Endodermal cell (in vitro differentiated cells): ENCODE measurements around the gene SLIT3. TPM values are rescaled to one million over a fixed set of nuclear protein-coding genes. Genes with fewer than 3 reads are reported as not detected.
A peak's percentile ranks its signal among the peaks of the same experiment; 100 is the strongest.

Source experiments
- DNase-seq: peaks from one replicate; pipeline ENCODE4 v3.0.0-alpha.2; 2017
- H3K27ac ChIP-seq: 2 replicates; pipeline ENCODE4 v1.5.1; 2013; ENCODE audit warnings: mild to moderate bottlenecking, low read depth, low read length, moderate library complexity
- H3K27me3 ChIP-seq: 2 replicates; pipeline ENCODE4 v1.6.1; 2013; ENCODE audit warnings: mild to moderate bottlenecking, low read length, moderate library complexity; ENCODE audit not compliant: insufficient read depth, control insufficient read depth, poor library complexity, severe bottlenecking
- H3K36me3 ChIP-seq: 2 replicates; pipeline ENCODE4 v1.7.0; 2013; ENCODE audit warnings: mild to moderate bottlenecking, low read length, moderate library complexity; ENCODE audit not compliant: control insufficient read depth, insufficient read depth
- H3K4me1 ChIP-seq: one replicate; pipeline ENCODE4 v1.7.0; 2013; ENCODE audit warnings: low read length; ENCODE audit not compliant: control insufficient read depth, insufficient read depth
- H3K4me3 ChIP-seq: 2 replicates; pipeline ENCODE4 v1.5.1; 2013; ENCODE audit warnings: mild to moderate bottlenecking, low read length, moderate library complexity
- H3K9ac ChIP-seq: 2 replicates; pipeline ENCODE4 v1.6.1; 2013; ENCODE audit warnings: mild to moderate bottlenecking, low read length, moderate library complexity; ENCODE audit not compliant: poor library complexity, severe bottlenecking; ENCODE audit errors: extremely low read depth
- H3K9me3 ChIP-seq: 2 replicates; pipeline ENCODE4 v1.6.1; 2013; ENCODE audit warnings: mild to moderate bottlenecking, low read length, moderate library complexity; ENCODE audit not compliant: control insufficient read depth
- H3K27ac Mint-ChIP-seq: 2 replicates; pipeline ENCODE4 v1.8.0; 2020; ENCODE audit warnings: mixed read lengths
- H3K27me3 Mint-ChIP-seq: 2 replicates; pipeline ENCODE4 v1.8.0; 2021; ENCODE audit warnings: mild to moderate bottlenecking, mixed read lengths; ENCODE audit not compliant: insufficient read depth
- H3K36me3 Mint-ChIP-seq: 2 replicates; pipeline ENCODE4 v1.8.0; 2020; ENCODE audit warnings: low read depth, mixed read lengths
- H3K4me1 Mint-ChIP-seq: 2 replicates; pipeline ENCODE4 v1.8.0; 2020; ENCODE audit warnings: mixed read lengths
- H3K4me3 Mint-ChIP-seq: 2 replicates; pipeline ENCODE4 v1.8.0; 2020; ENCODE audit warnings: mild to moderate bottlenecking, moderate library complexity, mixed read lengths
- H3K9me3 Mint-ChIP-seq: 2 replicates; pipeline ENCODE4 v1.8.0; 2020; ENCODE audit warnings: mild to moderate bottlenecking, mixed read lengths
- WGBS, 2 experiments: methylation state at CpG; one replicate each; pipeline versions ENCODE4 v1.1.5 to v1.1.7; 2013; ENCODE audit warnings: missing lambda C conversion rate in 2 of 2, mixed read lengths in 1 of 2; ENCODE audit not compliant: insufficient coverage in 1 of 2, insufficient read length in 1 of 2; 5-methylcytosine and 5-hydroxymethylcytosine counted together
- total RNA-seq, 2 donors: library from RNA; stranded (reverse); fragmentation: NEBNext Ultra II Directional in 1 of 2; extraction: Animal tissue kit (Norgen Biotek cat#: 25700) in 1 of 2; gene quantifications; 2 replicates in 1 of 2; 3 replicates in 1 of 2; pipeline ENCODE4 v1.2.1, GENCODE V29; 2021
- TF ChIP-seq, protein P1 (sequence below): fragments of 200-600 bp; sonication (generic); conservative IDR thresholded peaks from 2 replicates; pipeline ENCODE4 v1.5.0; 2021; ENCODE audit warnings: antibody characterized with exemption, mild to moderate bottlenecking

Gene SLIT3
- total RNA-seq, 2 donors from 2014 or later = 2.5 to 3.4 TPM

- H3K27me3 Mint-ChIP-seq = peaks cover 40% of the 10 kb centered on the region
- TF ChIP-seq, protein P1, sequence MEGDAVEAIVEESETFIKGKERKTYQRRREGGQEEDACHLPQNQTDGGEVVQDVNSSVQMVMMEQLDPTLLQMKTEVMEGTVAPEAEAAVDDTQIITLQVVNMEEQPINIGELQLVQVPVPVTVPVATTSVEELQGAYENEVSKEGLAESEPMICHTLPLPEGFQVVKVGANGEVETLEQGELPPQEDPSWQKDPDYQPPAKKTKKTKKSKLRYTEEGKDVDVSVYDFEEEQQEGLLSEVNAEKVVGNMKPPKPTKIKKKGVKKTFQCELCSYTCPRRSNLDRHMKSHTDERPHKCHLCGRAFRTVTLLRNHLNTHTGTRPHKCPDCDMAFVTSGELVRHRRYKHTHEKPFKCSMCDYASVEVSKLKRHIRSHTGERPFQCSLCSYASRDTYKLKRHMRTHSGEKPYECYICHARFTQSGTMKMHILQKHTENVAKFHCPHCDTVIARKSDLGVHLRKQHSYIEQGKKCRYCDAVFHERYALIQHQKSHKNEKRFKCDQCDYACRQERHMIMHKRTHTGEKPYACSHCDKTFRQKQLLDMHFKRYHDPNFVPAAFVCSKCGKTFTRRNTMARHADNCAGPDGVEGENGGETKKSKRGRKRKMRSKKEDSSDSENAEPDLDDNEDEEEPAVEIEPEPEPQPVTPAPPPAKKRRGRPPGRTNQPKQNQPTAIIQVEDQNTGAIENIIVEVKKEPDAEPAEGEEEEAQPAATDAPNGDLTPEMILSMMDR = no peak
- Histone ChIP-seq H3K9ac (no peak overlapping the region), H3K36me3 (no peaks in the 10 kb centered on the region), H3K27me3 (peaks cover 67% of the 10 kb centered on the region), H3K4me1 (no peaks in the 10 kb centered on the region), H3K27ac (peak overlapping the region; percentile 94), H3K4me3 (no peak overlapping the region), H3K9me3 (no peaks in the 10 kb centered on the region)
- no peaks in the 10 kb centered on the region for H3K36me3 Mint-ChIP-seq
- no peak for DNase-seq
- WGBS, 2 experiments = 78% methylated on average over 3 to 6 of the region's 7 CpGs
- H3K4me1 Mint-ChIP-seq = peaks cover 14% of the 10 kb centered on the region
- H3K4me3 Mint-ChIP-seq = no peak overlapping the region
- H3K27ac Mint-ChIP-seq = no peak overlapping the region
- no peaks in the 10 kb centered on the region for H3K9me3 Mint-ChIP-seq
Observed at GRCh38 chr5:168851902-168852321, 449.0 kb downstream of the SLIT3 start.

DNA sequence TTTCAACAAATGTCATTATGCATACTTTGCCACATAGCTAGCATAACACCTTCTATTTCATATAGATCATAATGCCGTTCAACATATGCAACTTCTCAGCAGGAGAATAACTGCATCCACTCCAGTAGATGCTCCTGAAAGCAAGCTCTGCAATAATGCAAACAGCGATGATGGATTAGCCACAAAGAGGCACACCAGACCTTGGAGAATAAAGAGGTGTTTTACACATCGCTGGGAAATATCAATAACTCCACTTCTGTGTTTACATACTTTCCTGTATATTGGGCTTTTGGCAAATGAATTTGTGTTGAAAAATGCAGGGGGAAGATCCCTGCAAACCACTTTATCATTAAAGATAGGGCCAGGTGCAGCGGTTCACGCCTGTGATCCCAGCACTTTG, 450.3 kb downstream of the SLIT3 start:
- no peak overlapping the region for H3K27ac ChIP-seq
- 92 to 94% methylated on average over 4 to 5 of the region's 5 CpGs for WGBS, 2 experiments

DNA sequence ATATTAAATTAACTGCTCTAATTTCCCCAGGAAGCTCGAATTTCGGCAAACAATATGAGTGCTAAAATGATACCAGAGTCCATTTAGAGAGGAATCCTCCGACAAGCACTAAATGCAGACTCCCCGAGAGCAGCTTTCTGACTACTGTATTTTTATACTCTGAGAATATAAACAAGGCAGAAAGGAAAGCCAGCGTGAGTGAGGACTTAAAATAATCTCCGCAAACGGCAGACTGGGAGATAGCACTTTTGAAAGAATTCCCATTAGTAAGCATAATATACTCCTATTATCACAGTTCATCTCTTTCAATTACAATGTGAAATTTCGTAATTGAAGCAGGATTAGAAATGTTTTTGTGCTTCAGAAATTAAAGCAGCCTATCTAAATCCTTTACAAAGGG, 452.4 kb downstream of the SLIT3 start:
- Mint-ChIP-seq H3K36me3 (no peaks in the 10 kb centered on the region), H3K27ac (no peak overlapping the region), H3K4me1 (peaks cover 14% of the 10 kb centered on the region), H3K4me3 (no peak overlapping the region), H3K27me3 (peaks cover 32% of the 10 kb centered on the region), H3K9me3 (no peaks in the 10 kb centered on the region)
- Histone ChIP-seq H3K9me3 (no peaks in the 10 kb centered on the region), H3K36me3 (no peaks in the 10 kb centered on the region), H3K4me1 (no peaks in the 10 kb centered on the region), H3K27ac (peak overlapping the region; percentile 21), H3K9ac (no peak overlapping the region), H3K27me3 (peaks cover 64% of the 10 kb centered on the region), H3K4me3 (no peak overlapping the region)
- 91% methylated on average over 4 to 8 of the region's 8 CpGs for WGBS, 2 experiments
- TF ChIP-seq, protein P1 = no peak
- DNase-seq = no peak

More for the DNA sequence above, 450.3 kb downstream of the SLIT3 start:
- Mint-ChIP-seq H3K4me3 (no peak overlapping the region), H3K36me3 (no peaks in the 10 kb centered on the region), H3K27me3 (peaks cover 35% of the 10 kb centered on the region), H3K27ac (no peak overlapping the region), H3K9me3 (no peaks in the 10 kb centered on the region), H3K4me1 (peaks cover 14% of the 10 kb centered on the region)
- Histone ChIP-seq H3K9me3 (no peaks in the 10 kb centered on the region), H3K4me1 (no peaks in the 10 kb centered on the region), H3K4me3 (no peak overlapping the region), H3K27me3 (peaks cover 66% of the 10 kb centered on the region), H3K9ac (no peak overlapping the region), H3K36me3 (no peaks in the 10 kb centered on the region)
- TF ChIP-seq, protein P1 = no peak
- no peak for DNase-seq
